Measurements from ENCODE around the gene CRABP1.
"Not testable (repeated sequence)": the region's sequence is repeated elsewhere in the genome, so short reads cannot be mapped to it uniquely, and the experiment has no call there.

CRABP1 gene

DNA sequence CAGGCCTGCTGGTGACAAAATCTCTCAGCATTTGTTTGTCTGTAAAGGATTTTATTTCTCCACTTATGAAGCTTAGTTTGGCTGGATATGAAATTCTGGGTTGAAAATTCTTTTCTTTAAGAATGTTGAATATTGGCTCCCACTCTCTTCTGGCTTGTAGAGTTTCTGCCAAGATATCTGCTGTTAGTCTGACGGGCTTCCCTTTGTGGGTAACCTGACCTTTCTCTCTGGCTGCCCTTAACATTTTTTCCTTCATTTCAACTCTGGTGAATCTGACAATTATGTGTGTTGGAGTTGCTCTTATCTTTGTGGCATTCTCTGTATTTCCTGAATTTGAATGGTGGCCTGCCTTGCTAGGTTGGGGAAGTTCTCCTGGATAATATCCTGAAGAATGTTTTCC is 40.0 kb downstream of the CRABP1 start:
- not testable (repeated sequence) for DNase-seq

- no peak for DNase-seq
Measured at GRCh38 chr15:78382114-78382880, 42.1 kb downstream of the CRABP1 start.

- no peak for DNase-seq
Measured at GRCh38 chr15:78384651-78385050, 44.5 kb downstream of the CRABP1 start.

DNA sequence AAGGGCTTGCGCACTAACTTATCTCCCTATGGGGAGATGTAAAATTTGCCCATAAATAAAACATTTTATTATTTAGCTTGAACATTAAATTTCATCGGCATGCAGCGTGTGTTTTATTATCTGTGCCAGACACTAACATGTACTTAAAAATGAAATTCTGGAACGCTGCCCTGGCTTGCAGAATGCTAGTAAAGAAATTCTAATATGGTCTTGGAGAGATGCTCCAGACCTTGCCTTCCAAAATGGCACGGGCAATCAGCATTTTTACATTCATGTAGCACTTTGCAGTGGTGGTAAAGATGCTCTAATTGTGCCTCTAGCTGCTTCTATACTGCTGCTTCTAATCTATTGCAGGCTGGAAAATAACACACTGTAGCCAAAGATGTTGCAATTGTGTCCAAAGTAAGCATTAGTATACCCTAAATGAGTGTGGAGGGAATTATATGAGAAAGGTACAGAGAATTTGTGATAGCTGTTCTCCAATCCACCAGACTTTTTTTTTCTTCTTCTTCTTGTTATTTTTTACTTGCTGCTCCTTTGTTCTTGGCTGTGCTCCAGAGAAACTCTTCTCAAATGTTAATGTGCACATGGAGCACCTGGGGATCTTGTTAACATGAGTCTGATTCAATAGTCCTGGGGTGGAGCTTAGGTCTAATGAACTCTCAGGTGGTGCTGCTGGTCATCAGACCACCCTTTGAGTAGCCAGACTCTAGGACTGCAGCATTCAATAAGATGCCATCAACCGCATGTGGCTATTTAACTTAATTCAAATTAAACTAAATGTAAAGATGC is 47.3 kb downstream of the CRABP1 start:
- DNase-seq, result no peak

DNA sequence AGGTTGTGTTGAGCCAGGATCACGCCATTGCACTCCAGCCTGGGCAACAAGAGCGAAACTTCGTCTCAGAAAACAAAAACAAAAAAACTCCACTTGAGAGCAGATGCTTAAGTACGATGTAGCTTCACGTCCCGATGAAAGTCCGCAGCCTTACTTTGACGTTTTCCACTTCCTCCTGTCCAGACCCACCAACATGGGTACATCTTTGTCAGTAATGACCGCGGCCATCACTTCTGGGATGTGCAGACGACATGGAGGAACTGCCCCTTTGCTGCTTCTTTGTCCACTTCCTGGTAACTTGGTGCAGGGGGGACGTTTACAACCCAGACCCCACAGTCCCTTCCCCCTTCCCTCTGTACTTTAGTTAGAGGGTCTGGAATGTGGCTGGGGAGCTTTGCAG is 48.7 kb downstream of the CRABP1 start:
- no peak for DNase-seq

DNA sequence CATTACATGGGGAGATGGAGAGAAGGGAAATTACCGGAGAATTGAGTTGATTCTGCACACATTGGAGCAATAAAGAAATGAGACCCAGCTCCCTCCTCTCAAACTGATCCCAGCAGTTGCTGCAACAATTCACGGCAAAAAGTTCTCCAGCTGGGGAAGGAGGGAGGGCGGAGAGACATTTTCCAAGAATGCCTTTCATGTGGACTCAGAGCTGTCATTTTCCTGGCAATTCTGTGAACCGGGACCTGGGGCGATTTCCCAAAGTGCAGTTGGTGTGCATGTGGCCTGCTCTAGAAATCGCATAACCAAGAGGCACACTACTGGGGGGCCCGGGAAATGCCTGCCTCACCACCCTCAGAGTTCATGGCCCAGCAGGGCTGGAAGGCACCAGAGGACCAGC is 49.2 kb downstream of the CRABP1 start:
- no peak for DNase-seq

- no peak for DNase-seq
Measured at GRCh38 chr15:78389738-78390137, 49.6 kb downstream of the CRABP1 start.

- DNase-seq, result no peak
Measured at GRCh38 chr15:78390242-78390641, 50.1 kb downstream of the CRABP1 start.

GRCh38 chr15:78390826-78391225 is 50.7 kb downstream of the CRABP1 start:
- DNase-seq, result no peak

- DNase-seq, result no peak
Measured at GRCh38 chr15:78391781-78392180, 51.6 kb downstream of the CRABP1 start.

DNA sequence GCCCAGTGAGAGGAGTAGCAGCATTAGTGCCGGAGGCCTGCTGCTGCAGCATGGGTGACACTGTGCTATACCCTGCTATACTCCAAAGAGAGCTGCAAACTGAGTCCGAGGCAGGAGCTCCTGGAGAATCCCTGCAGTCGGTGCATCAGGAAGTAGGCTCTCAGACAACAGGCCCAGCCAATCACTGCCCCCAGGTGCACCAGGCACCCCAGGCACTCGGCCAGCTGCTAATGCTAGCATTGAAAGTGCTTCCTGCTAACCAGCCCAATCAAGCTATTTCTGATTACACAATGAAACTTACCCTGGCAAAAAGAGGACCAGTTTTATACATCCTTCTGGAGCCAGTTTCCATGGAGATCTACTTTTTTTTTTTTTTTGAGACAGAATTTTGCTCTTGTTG is 52.3 kb downstream of the CRABP1 start:
- DNase-seq, result no peak

- no peak for DNase-seq
Measured at GRCh38 chr15:78393137-78393536, 53.0 kb downstream of the CRABP1 start.

DNA sequence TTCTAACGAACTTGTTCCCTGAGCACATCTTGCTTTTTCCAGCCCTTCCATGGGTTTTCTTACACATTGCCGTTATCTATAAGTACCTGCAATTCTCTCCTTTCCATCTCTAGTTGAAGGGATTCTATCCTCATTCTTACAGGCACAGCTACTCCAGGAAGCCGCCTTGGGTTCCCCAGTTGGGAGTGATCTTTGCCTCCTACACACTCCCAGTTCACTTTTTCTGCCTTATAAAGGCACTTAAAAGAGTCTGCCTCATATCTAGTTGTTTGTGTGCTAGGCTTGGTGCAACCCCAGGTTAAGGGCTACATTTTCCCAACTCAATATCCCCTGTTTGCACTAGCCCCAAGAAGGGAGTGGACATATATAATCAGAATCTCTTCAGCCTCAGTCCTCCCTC is 53.9 kb downstream of the CRABP1 start:
- no peak for DNase-seq

DNA sequence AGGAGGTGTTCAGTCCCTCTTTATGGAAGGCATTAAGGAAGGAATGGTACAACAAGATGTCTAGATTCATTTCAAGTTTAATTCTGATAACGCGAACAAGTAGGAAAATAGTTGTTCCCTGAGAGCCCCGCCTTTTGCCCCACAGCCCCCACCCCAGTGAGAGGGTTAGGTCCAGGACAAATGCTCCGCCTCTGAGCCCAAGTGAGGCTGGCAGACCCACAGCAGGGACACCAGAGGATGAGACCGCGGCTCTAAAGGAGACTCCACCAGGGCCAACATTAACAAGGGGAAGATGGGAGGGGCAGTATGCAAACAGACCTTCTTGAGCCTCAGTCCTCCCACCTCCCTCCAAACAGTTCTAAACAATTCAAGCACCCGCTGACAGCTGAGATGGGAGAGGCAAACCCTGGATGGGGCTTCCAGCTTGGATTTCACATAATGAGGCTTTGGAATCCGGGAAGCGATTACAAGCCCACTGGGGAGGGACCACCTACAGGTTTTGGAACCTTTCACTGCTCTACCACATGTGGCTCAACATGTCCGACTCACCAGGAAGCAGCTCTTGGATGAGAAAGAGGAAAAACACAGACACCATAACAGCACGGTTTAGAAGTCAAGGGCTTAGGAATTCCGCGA is 54.9 kb downstream of the CRABP1 start:
- DNase-seq, result no peak

DNA sequence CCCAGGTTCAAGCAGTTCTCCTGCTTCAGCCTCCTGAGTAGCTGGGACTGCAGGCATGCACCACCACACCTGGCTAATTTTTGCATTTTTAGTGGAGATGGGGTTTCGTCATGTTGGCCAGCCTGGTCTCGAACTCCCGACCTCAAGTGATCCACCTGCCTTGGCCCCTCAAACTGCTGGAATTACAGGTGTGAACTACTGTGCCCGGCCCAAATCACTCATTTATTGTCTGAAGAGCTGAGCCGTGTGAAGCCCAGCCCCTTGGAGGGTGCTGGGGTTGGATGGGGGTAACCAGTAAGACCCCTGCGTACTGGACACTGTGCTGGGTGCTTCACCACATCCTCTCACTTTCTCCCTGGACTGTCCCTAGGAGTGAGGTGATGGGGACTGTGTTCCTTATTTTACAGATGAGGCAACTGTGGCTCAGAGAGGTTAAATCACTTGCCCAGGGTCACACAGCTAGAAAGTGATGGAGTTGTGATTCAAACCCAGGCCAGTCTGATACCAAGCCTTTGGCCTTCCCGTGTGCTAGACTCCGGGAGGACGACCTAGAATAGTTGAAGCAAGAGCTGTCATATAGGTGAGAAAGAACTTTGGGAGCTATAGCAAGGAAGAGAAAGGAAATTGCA is 56.1 kb downstream of the CRABP1 start:
- no peak for DNase-seq

DNA sequence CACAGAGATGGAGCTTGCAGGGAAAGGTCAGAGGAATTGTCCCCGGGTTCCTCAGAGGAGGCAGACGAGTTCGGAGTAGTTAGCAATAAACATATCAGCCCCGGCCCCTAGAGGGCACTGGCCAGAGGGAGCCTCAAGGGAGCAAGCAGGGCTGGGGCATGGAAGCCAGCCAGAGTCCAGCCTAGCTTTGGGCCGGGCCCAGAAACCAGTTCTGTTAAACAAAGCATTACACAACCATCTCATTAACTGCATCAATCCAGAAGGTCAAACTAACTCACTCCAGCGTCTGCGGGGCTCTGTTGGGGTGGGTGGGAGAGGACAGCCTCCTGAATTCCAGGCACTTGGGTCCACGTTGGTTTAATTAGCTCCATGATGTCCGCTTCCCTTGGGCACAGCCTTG is 56.8 kb downstream of the CRABP1 start:
- DNase-seq, result no peak

DNA sequence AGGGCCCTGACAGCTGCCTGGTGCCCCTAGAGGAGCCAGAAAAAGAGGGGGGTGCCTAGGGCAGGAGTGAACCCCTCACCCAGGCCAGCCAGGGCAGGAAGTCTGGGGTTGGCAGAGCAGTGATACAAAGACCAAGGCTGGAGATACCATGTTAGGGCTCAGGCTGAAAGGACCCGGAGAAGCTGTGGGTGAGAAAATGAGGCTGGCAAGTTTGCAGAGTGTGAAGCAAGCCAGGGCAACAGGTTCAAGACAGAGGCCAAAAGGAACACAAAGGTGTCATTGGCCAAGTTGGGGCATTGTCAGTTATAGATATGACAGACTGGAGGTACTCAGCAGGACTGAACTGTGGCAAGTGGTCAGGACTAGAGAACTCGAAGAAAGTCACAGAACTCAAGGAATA is 57.2 kb downstream of the CRABP1 start:
- no peak for DNase-seq

All from cerebellar nuclear complex (tissue), 1 donor.